Esophagus muscularis mucosa (tissue), 4 donors: ENCODE results near the gene FBXO34. TPM values are rescaled to one million over a fixed set of nuclear protein-coding genes. Genes with fewer than 3 reads are reported as not detected.

Source experiments
- DNase-seq: peaks from one replicate; pipeline ENCODE4 v3.0.0-alpha.2; 2017; ENCODE audit errors: extremely low spot score
- H3K27ac ChIP-seq, 4 donors: fragments of 200-600 bp; sonication (generic); replicated peaks in 1 of 4; 1 replicate in 3 of 4; 2 replicates in 1 of 4; pipeline ENCODE4 v1.5.1; 2016 to 2019; ENCODE audit warnings: mild to moderate bottlenecking in 1 of 4
- H3K27me3 ChIP-seq, 4 donors: fragments of 200-600 bp; sonication (generic); one replicate each; pipeline versions ENCODE4 v1.5.1 to v1.6.0; 2016 to 2019
- H3K36me3 ChIP-seq, 4 donors: fragments of 200-600 bp; sonication (generic); one replicate each; pipeline ENCODE4 v1.5.1; 2016 to 2019
- H3K4me1 ChIP-seq, 4 donors: fragments of 200-600 bp; sonication (generic); one replicate each; pipeline ENCODE4 v1.5.1; 2016 to 2019
- H3K4me3 ChIP-seq, 4 donors: fragments of 200-600 bp; sonication (generic); 1 replicate in 2 of 4; 2 replicates in 2 of 4; pipeline ENCODE4 v1.5.1; 2016 to 2019; ENCODE audit warnings: mild to moderate bottlenecking in 4 of 4, moderate library complexity in 1 of 4
- H3K9me3 ChIP-seq, 4 donors: fragments of 200-600 bp; sonication (generic); 1 replicate in 3 of 4; 2 replicates in 1 of 4; pipeline ENCODE4 v1.5.1; 2016 to 2019
- EP300 ChIP-seq: sonication (generic); formaldehyde crosslinking; IDR thresholded peaks from one replicate; pipeline ENCODE4 v1.6.1; 2017; ENCODE audit warnings: antibody characterized with exemption
- POLR2A ChIP-seq: fragments of 450-650 bp; IDR thresholded peaks from one replicate; pipeline ENCODE4 v1.6.1; 2017; ENCODE audit warnings: antibody characterized with exemption, moderate library complexity, mild to moderate bottlenecking, low read depth
- POLR2AphosphoS5 ChIP-seq, 2 donors: sonication (generic); formaldehyde crosslinking; IDR thresholded peaks; one replicate each; pipeline ENCODE4 v1.6.1; 2017; ENCODE audit warnings: antibody characterized with exemption in 2 of 2
- WGBS: methylation state at CpG from one replicate; pipeline ENCODE4 v1.1.5; 2018; 5-methylcytosine and 5-hydroxymethylcytosine counted together
- intact Hi-C: fragments of 100-400 bp; cut with DNase I; formaldehyde crosslinking; loops from one replicate; pipeline ENCODE4 v1.15.1; 2023
- total RNA-seq, 4 donors: library from RNA; depleted of rRNA; stranded (reverse); fragments of >200 nt; gene quantifications; one replicate each; pipeline versions ENCODE4 v1.1.0 to v1.2.1, GENCODE V29; 2016
- TF ChIP-seq, protein P1 (sequence below), 3 experiments: fragments of 200-600 bp in 2 of 3; fragments of 450-650 bp in 1 of 3; sonication (generic) in 2 of 3; IDR thresholded peaks; one replicate each; pipeline ENCODE4 v1.5.1; 2017 to 2019; ENCODE audit warnings: antibody characterized with exemption in 3 of 3, mild to moderate bottlenecking in 2 of 3, moderate library complexity in 1 of 3

Gene FBXO34
- total RNA-seq, 4 donors from 2014 or later: 16.2 to 22.0 (median 20.4) TPM

DNA sequence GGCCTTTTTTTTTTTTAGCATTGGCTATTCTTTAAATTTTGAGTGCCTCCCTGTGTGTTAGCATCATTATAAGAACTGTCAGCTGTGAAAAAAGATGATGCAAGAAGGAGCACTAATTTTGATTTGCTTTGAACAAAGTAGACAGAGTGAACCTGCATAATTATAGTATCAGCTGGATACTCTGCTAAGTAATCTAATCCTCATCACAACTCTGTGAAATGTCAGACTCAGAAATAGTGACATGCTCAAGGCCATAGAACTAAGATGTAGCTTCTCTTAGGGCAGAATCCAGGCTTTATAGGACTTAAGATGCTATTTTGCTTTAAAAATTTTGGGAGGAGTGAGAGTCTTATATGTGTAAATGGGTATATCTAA lies 31.9 kb downstream of the FBXO34 start:
- H3K9me3 ChIP-seq: no peaks in the 10 kb centered on the region
- no peak overlapping the region for H3K27ac ChIP-seq
- H3K4me3 ChIP-seq: no peak overlapping the region
- H3K4me1 ChIP-seq: peaks cover 33 to 50% (median 47%) of the 10 kb centered on the region in 4 donors
- intact Hi-C loops: no loop called here
- H3K27me3 ChIP-seq: no peaks in the 10 kb centered on the region
- DNase-seq: no peak
- TF ChIP-seq, protein P1, sequence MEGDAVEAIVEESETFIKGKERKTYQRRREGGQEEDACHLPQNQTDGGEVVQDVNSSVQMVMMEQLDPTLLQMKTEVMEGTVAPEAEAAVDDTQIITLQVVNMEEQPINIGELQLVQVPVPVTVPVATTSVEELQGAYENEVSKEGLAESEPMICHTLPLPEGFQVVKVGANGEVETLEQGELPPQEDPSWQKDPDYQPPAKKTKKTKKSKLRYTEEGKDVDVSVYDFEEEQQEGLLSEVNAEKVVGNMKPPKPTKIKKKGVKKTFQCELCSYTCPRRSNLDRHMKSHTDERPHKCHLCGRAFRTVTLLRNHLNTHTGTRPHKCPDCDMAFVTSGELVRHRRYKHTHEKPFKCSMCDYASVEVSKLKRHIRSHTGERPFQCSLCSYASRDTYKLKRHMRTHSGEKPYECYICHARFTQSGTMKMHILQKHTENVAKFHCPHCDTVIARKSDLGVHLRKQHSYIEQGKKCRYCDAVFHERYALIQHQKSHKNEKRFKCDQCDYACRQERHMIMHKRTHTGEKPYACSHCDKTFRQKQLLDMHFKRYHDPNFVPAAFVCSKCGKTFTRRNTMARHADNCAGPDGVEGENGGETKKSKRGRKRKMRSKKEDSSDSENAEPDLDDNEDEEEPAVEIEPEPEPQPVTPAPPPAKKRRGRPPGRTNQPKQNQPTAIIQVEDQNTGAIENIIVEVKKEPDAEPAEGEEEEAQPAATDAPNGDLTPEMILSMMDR (IDR thresholded peaks at IDR 0.05): no peak
- TF ChIP-seq EP300 (no peak), POLR2A (no peak), POLR2AphosphoS5 (IDR thresholded peaks at IDR 0.05) (no peak)
- peaks cover 0 to 11% (median 4%) of the 10 kb centered on the region in 4 donors for H3K36me3 ChIP-seq

DNA sequence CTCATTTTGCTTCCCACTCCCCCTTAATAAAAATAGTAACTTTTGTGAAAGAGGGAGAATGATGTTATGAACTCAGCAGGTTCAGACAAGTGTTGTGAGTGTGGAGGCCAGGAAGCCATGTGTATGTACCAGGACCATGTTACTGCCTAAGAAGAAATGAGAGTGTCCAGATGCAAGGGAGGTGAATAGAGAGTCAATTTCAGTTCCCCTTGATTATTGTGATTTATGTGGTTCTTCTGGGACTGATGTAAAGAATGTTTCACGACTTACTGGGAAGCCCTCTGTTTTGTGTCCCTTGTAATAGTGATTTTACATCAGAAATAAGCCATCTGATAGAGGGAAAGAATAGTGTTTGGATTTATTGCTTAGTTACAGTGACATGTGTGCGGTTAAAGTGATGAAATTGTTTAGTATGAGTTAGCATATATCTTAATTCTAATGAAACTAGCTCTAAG lies 32.5 kb downstream of the FBXO34 start:
- H3K4me1 ChIP-seq: peaks cover 33 to 50% (median 47%) of the 10 kb centered on the region in 4 donors
- whole genome bisulfite sequencing: 46% methylated on average over 2 of the region's 2 CpGs

DNA sequence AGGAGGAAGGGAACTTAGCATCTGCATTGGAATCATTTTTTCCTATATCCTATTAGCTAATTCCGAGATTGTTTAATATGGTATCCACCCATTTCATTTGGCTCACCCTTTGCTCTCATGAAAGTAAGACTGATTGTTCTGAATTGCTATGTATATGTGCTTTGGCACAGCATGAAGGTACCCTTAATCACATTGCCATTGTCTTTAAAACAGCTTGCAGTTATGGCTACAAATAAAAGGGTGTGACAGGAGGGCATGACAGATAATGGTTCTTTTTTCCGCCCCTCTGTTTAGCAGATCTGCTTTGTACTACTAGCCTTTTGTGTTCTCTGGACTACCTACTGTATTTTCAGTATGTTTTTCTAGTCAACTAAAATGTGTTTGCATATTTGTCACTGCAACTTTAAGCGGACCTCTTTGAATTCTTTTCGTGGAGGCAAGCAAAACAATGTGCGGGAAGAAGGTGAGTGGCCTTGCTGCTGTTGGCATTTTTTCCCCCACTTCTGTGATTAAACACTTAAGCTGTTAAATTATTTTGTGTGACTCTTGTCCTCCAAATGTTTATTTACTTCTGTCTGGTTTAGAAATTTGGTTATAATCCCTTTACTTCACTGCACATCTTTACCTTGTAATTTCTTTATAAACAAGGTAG lies 35.8 kb downstream of the FBXO34 start:
- intact Hi-C loops: no loop called here
- no peaks in the 10 kb centered on the region for H3K27me3 ChIP-seq
- H3K27ac ChIP-seq: peak overlapping the region in 2 of 4 donors; percentile 7 to 30
- H3K36me3 ChIP-seq: no peaks in the 10 kb centered on the region
- WGBS: 55% methylated on average over 5 of the region's 5 CpGs
- H3K4me1 ChIP-seq: peaks cover 36 to 55% (median 48%) of the 10 kb centered on the region in 4 donors
- no peaks in the 10 kb centered on the region for H3K9me3 ChIP-seq
- no peak for TF ChIP-seq POLR2AphosphoS5 (IDR thresholded peaks at IDR 0.05)
- TF ChIP-seq, protein P1 (IDR thresholded peaks at IDR 0.05): no peak
- no peak for TF ChIP-seq EP300
- no peak for TF ChIP-seq POLR2A
- no peak overlapping the region for H3K4me3 ChIP-seq
- no peak for DNase-seq

More for the DNA sequence above, 32.5 kb downstream of the FBXO34 start:
- no peaks in the 10 kb centered on the region for H3K9me3 ChIP-seq
- no peaks in the 10 kb centered on the region for H3K27me3 ChIP-seq
- H3K36me3 ChIP-seq: peaks cover 0 to 5% (median 2%) of the 10 kb centered on the region in 4 donors
- H3K27ac ChIP-seq: no peak overlapping the region
- no peak overlapping the region for H3K4me3 ChIP-seq
- no peak for DNase-seq
- intact Hi-C loops: no loop called here
- TF ChIP-seq POLR2AphosphoS5 (IDR thresholded peaks at IDR 0.05) (no peak), POLR2A (no peak), EP300 (no peak)
- TF ChIP-seq, protein P1 (IDR thresholded peaks at IDR 0.05): no peak

DNA sequence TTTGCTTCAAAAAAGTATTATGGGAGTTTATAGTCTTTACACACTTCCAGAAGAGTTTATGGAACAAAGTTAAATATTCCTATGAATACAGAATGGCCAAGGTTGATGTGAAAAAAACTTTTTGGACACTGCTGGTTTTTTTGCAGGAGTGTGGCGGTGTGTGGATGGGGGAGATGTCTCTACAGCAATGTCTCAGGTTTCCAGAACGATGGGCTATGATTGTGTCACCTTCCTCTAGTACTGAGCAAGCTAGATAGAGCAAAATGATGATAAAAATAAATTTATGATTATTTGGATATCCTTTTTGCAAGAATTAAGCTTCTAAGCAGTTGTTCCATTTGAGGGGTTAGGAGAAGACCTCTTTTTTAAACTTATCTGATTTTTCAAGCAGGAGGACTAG lies 37.9 kb downstream of the FBXO34 start:
- Histone ChIP-seq H3K27me3 (no peaks in the 10 kb centered on the region), H3K27ac (no peak overlapping the region), H3K4me3 (no peak overlapping the region), H3K36me3 (no peaks in the 10 kb centered on the region), H3K4me1 (peaks cover 22 to 34% (median 29%) of the 10 kb centered on the region in 4 donors), H3K9me3 (peaks cover 0 to 9% (median 6%) of the 10 kb centered on the region in 4 donors)
- TF ChIP-seq EP300 (no peak), POLR2AphosphoS5 (IDR thresholded peaks at IDR 0.05) (no peak), POLR2A (no peak)
- TF ChIP-seq, protein P1 (IDR thresholded peaks at IDR 0.05): no peak
- intact Hi-C loops: no loop called here
- no peak for DNase-seq
- 81% methylated on average over 2 of the region's 2 CpGs for WGBS
